Uterus (tissue), 4 donors: ENCODE data around the gene C1orf52. TPM values are rescaled to one million over a fixed set of nuclear protein-coding genes. Genes with fewer than 3 reads are reported as not detected.

ENCODE experiments used
- DNase-seq, 2 donors: peaks; one replicate each; pipeline ENCODE4 v3.0.0-alpha.2; 2019 to 2020
- H3K27ac ChIP-seq, 2 donors: fragments of 200-600 bp; sonication (generic); 1 replicate in 1 of 2; 2 replicates in 1 of 2; pipeline ENCODE4 v1.5.1; 2016 to 2018
- H3K27me3 ChIP-seq, 2 donors: fragments of 200-600 bp; sonication (generic); one replicate each; pipeline ENCODE4 v1.5.1; 2018 to 2019; ENCODE audit warnings: control low read depth in 1 of 2
- H3K36me3 ChIP-seq, 2 donors: fragments of 200-600 bp; sonication (generic); one replicate each; pipeline ENCODE4 v1.5.1; 2019; ENCODE audit warnings: control low read depth in 1 of 2
- H3K4me1 ChIP-seq, 2 donors: fragments of 200-600 bp; sonication (generic); one replicate each; pipeline ENCODE4 v1.5.1; 2018 to 2019; ENCODE audit warnings: control low read depth in 1 of 2
- H3K4me3 ChIP-seq, 2 donors: fragments of 200-600 bp; sonication (generic); 1 replicate in 1 of 2; 2 replicates in 1 of 2; pipeline ENCODE4 v1.5.1; 2018 to 2019; ENCODE audit warnings: mild to moderate bottlenecking in 1 of 2
- H3K9me3 ChIP-seq, 2 donors: fragments of 200-600 bp; sonication (generic); one replicate each; pipeline ENCODE4 v1.5.1; 2019; ENCODE audit warnings: control low read depth in 1 of 2
- CTCF ChIP-seq, 4 experiments: fragments of 200-600 bp in 2 of 4; fragments of 450-650 bp in 2 of 4; sonication (generic) in 2 of 4; IDR thresholded peaks; one replicate each; pipeline ENCODE4 v1.5.1; 2016 to 2019; ENCODE audit warnings: antibody characterized with exemption in 4 of 4, mild to moderate bottlenecking in 2 of 4, moderate library complexity in 1 of 4
- POLR2A ChIP-seq, 2 donors: fragments of 450-650 bp; IDR thresholded peaks; one replicate each; pipeline ENCODE4 v1.6.1; 2016; ENCODE audit warnings: antibody characterized with exemption in 2 of 2, mild to moderate bottlenecking in 1 of 2, moderate library complexity in 1 of 2
- intact Hi-C: fragments of 100-400 bp; cut with DNase I; formaldehyde crosslinking; loops from one replicate; pipeline ENCODE4 v1.15.1; 2023; ENCODE audit warnings: low total_unique reads
- total RNA-seq, 4 donors: library from RNA; depleted of rRNA in 3 of 4; stranded (reverse); fragments of >200 nt in 3 of 4; gene quantifications; one replicate each; pipeline versions ENCODE4 v1.1.0 to v1.2.4, GENCODE V29; 2014 to 2023
- donor health status: DM: yes; HTN: yes; CAD: no.

Gene C1orf52
- total RNA-seq, 4 donors from 2014 or later, result 22.3 to 47.6 (median 28.8) TPM

- no peaks in the 10 kb centered on the region for H3K9me3 ChIP-seq
- no peak for TF ChIP-seq CTCF (IDR thresholded peaks at IDR 0.05)
- TF ChIP-seq POLR2A (IDR thresholded peaks at IDR 0.05), result no peak
- H3K4me3 ChIP-seq, result no peak overlapping the region
- no peaks in the 10 kb centered on the region for H3K36me3 ChIP-seq
- no peaks in the 10 kb centered on the region for H3K4me1 ChIP-seq
- intact Hi-C loops, result no loop called here
- DNase-seq, result no peak
- no peaks in the 10 kb centered on the region for H3K27me3 ChIP-seq
- no peak overlapping the region for H3K27ac ChIP-seq
Measured at GRCh38 chr1:85284202-85284601, 24.7 kb upstream of the C1orf52 start.

- DNase-seq, result no peak
Measured at GRCh38 chr1:85283475-85284199, 24.2 kb upstream of the C1orf52 start.

GRCh38 chr1:85282424-85282823 lies 23.0 kb upstream of the C1orf52 start:
- DNase-seq, result no peak
- intact Hi-C loops, result no loop called here
- no peak for TF ChIP-seq CTCF (IDR thresholded peaks at IDR 0.05)
- no peak for TF ChIP-seq POLR2A (IDR thresholded peaks at IDR 0.05)
- Histone ChIP-seq H3K27me3 (no peaks in the 10 kb centered on the region), H3K4me3 (no peak overlapping the region), H3K36me3 (no peaks in the 10 kb centered on the region), H3K27ac (no peak overlapping the region), H3K4me1 (no peaks in the 10 kb centered on the region), H3K9me3 (no peaks in the 10 kb centered on the region)

More at GRCh38 chr1:85283475-85284199, 24.2 kb upstream of the C1orf52 start:
- Histone ChIP-seq H3K27me3 (no peaks in the 10 kb centered on the region), H3K27ac (no peak overlapping the region), H3K4me3 (no peak overlapping the region), H3K36me3 (no peaks in the 10 kb centered on the region), H3K4me1 (no peaks in the 10 kb centered on the region), H3K9me3 (no peaks in the 10 kb centered on the region)
- intact Hi-C loops, result no loop called here
- TF ChIP-seq CTCF (IDR thresholded peaks at IDR 0.05) (no peak), POLR2A (IDR thresholded peaks at IDR 0.05) (no peak)

- H3K4me1 ChIP-seq, result no peaks in the 10 kb centered on the region
- intact Hi-C loops, result no loop called here
- H3K4me3 ChIP-seq, result no peak overlapping the region
- no peaks in the 10 kb centered on the region for H3K9me3 ChIP-seq
- no peak for DNase-seq
- TF ChIP-seq CTCF (IDR thresholded peaks at IDR 0.05) (no peak), POLR2A (IDR thresholded peaks at IDR 0.05) (no peak)
- no peaks in the 10 kb centered on the region for H3K27me3 ChIP-seq
- H3K27ac ChIP-seq, result no peak overlapping the region
- H3K36me3 ChIP-seq, result no peaks in the 10 kb centered on the region
Measured at GRCh38 chr1:85280636-85281035, 21.2 kb upstream of the C1orf52 start.

GRCh38 chr1:85279458-85280080 lies 20.1 kb upstream of the C1orf52 start:
- intact Hi-C loops, result no loop called here
- Histone ChIP-seq H3K4me3 (no peak overlapping the region), H3K4me1 (no peaks in the 10 kb centered on the region), H3K9me3 (no peaks in the 10 kb centered on the region), H3K27me3 (no peaks in the 10 kb centered on the region), H3K27ac (peak overlapping the region; percentile 75 to 77), H3K36me3 (no peaks in the 10 kb centered on the region)
- no peak for DNase-seq
- no peak for TF ChIP-seq POLR2A (IDR thresholded peaks at IDR 0.05)
- TF ChIP-seq CTCF (IDR thresholded peaks at IDR 0.05), result no peak
